IMR-90 (cell line): ENCODE data around the gene EPAS1. TPM values are rescaled to one million over a fixed set of nuclear protein-coding genes. Genes with fewer than 3 reads are reported as not detected.

Source experiments
- ATAC-seq: fragments of 200-7000 bp; cut with Tn5 transposase; 2 replicates; pipeline ENCODE4 v1.9.1; 2020; ENCODE audit warnings: low read depth, mild to moderate bottlenecking, moderate library complexity
- BruUV-seq: library from RNA; stranded (reverse); fragments of 400-500 nt; replicated peaks from 2 replicates; lab custom pipeline; 2021; lab: Mats Ljungman, UMichigan
- CTCF ChIA-PET: fragments of 300-600 bp; formaldehyde crosslinking; extraction: SDS; loops from one replicate; lab custom pipeline; 2021; ENCODE audit warnings: antibody characterized with exemption; lab: Yijun Ruan, JAX
- POLR2A ChIA-PET: fragments of 300-600 bp; sonication (Branson Sonifier 250); formaldehyde crosslinking; loops from one replicate; lab custom pipeline; 2022; ENCODE audit warnings: antibody characterized with exemption; ENCODE audit not compliant: unreplicated experiment; lab: Charles Lee
- DNase-seq: peaks from one replicate; pipeline ENCODE4 v3.0.0; 2013
- H2AFZ ChIP-seq: replicated peaks from 2 replicates; pipeline ENCODE3; 2013; ENCODE audit warnings: low read length, mild to moderate bottlenecking; ENCODE audit not compliant: poor library complexity
- H2AK5ac ChIP-seq: 2 replicates; pipeline ENCODE4 v1.6.1; 2013; ENCODE audit warnings: low read depth, low read length, inconsistent platforms
- H2AK9ac ChIP-seq: replicated peaks from 2 replicates; pipeline ENCODE3; 2013; ENCODE audit warnings: mild to moderate bottlenecking, low read depth, low read length, moderate library complexity; ENCODE audit not compliant: poor library complexity
- H2BK120ac ChIP-seq: 2 replicates; pipeline ENCODE4 v1.6.1; 2013; ENCODE audit warnings: low read depth, low read length, inconsistent platforms
- H2BK15ac ChIP-seq: 3 replicates; pipeline ENCODE4 v1.6.1; 2013; ENCODE audit warnings: low read depth, low read length, inconsistent platforms
- H2BK20ac ChIP-seq: 2 replicates; pipeline ENCODE4 v1.6.1; 2013; ENCODE audit warnings: low read depth, mild to moderate bottlenecking, inconsistent platforms, low read length, moderate library complexity
- H2BK5ac ChIP-seq: 2 replicates; pipeline ENCODE4 v1.6.1; 2013; ENCODE audit warnings: mild to moderate bottlenecking, low read depth, low read length, inconsistent platforms; ENCODE audit not compliant: poor library complexity, severe bottlenecking
- H3K14ac ChIP-seq: replicated peaks from 2 replicates; pipeline ENCODE4 v1.6.1; 2013; ENCODE audit warnings: low read depth, low read length, inconsistent platforms
- H3K18ac ChIP-seq: 2 replicates; pipeline ENCODE4 v1.6.1; 2013; ENCODE audit warnings: low read depth, low read length, control low read depth
- H3K23ac ChIP-seq: 2 replicates; pipeline ENCODE4 v1.6.1; 2013; ENCODE audit warnings: low read depth, low read length, inconsistent platforms
- H3K27ac ChIP-seq: 2 replicates; pipeline ENCODE4 v1.5.1; 2013; ENCODE audit warnings: mild to moderate bottlenecking, control low read depth, low read length; ENCODE audit not compliant: insufficient read depth
- H3K27me3 ChIP-seq: 2 replicates; pipeline ENCODE4 v1.6.1; 2013; ENCODE audit warnings: low read length; ENCODE audit not compliant: control insufficient read depth, insufficient read depth
- H3K36me3 ChIP-seq: 2 replicates; pipeline ENCODE4 v1.6.1; 2013; ENCODE audit warnings: low read length, mixed read lengths; ENCODE audit not compliant: control insufficient read depth, insufficient read depth
- H3K4ac ChIP-seq: 2 replicates; pipeline ENCODE4 v1.6.1; 2013; ENCODE audit warnings: low read depth, low read length, inconsistent platforms
- H3K4me1 ChIP-seq: 2 replicates; pipeline ENCODE4 v1.6.1; 2013; ENCODE audit warnings: low read length, mixed read lengths; ENCODE audit not compliant: control insufficient read depth, insufficient read depth
- H3K4me2 ChIP-seq: 2 replicates; pipeline ENCODE4 v1.6.1; 2013; ENCODE audit warnings: low read depth, mild to moderate bottlenecking, control low read depth, low read length, moderate library complexity
- H3K4me3 ChIP-seq: 2 replicates; pipeline ENCODE4 v1.5.1; 2013; ENCODE audit warnings: low read depth, mild to moderate bottlenecking, control low read depth, low read length, moderate library complexity; ENCODE audit not compliant: insufficient read depth
- H3K56ac ChIP-seq: 2 replicates; pipeline ENCODE4 v1.6.1; 2013; ENCODE audit warnings: low read length, inconsistent platforms; ENCODE audit not compliant: insufficient read depth; ENCODE audit errors: extremely low read depth
- H3K79me1 ChIP-seq, 2 experiments: 2 replicates each; pipeline ENCODE4 v1.6.1; 2013; ENCODE audit warnings: low read length in 2 of 2, inconsistent platforms in 1 of 2, low read depth in 1 of 2
- H3K9ac ChIP-seq: 2 replicates; pipeline ENCODE4 v1.6.1; 2013; ENCODE audit warnings: low read depth, low read length, control low read depth
- H3K9me1 ChIP-seq: 2 replicates; pipeline ENCODE4 v1.6.1; 2013; ENCODE audit warnings: low read length, inconsistent platforms; ENCODE audit not compliant: insufficient read depth
- H3K9me3 ChIP-seq: 2 replicates; pipeline ENCODE4 v1.6.1; 2013; ENCODE audit warnings: low read length; ENCODE audit not compliant: control insufficient read depth, insufficient read depth
- H4K20me1 ChIP-seq: 2 replicates; pipeline ENCODE4 v1.6.1; 2013; ENCODE audit warnings: low read length, inconsistent platforms; ENCODE audit not compliant: insufficient read depth
- H4K5ac ChIP-seq: 2 replicates; pipeline ENCODE4 v1.6.1; 2013; ENCODE audit warnings: mild to moderate bottlenecking, low read depth, low read length, control low read depth
- H4K8ac ChIP-seq, 2 experiments: 2 replicates each; pipeline ENCODE4 v1.6.1; 2013; ENCODE audit warnings: low read depth in 2 of 2, low read length in 2 of 2, control low read depth in 1 of 2, inconsistent platforms in 1 of 2
- H4K91ac ChIP-seq: 2 replicates; pipeline ENCODE4 v1.6.1; 2013; ENCODE audit warnings: low read depth, low read length, inconsistent platforms; ENCODE audit not compliant: insufficient read depth
- BHLHE40 ChIP-seq: fragments of 150-350 bp; IDR thresholded peaks from 2 replicates; pipeline ENCODE4 v1.6.1; 2016; ENCODE audit warnings: mild to moderate bottlenecking, low read depth, low read length
- CEBPB ChIP-seq: IDR thresholded peaks from 2 replicates; pipeline ENCODE4 v1.6.1; 2012; ENCODE audit warnings: low read depth, low read length, improper control_type of control experiment
- CHD1 ChIP-seq: IDR thresholded peaks from 2 replicates; pipeline ENCODE4 v1.6.1; 2012; ENCODE audit warnings: low read depth, low read length, improper control_type of control experiment
- FOS ChIP-seq: fragments of 150-350 bp; IDR thresholded peaks from 2 replicates; pipeline ENCODE4 v1.6.1; 2016; ENCODE audit warnings: low read depth, low read length
- MAFK ChIP-seq: IDR thresholded peaks from 2 replicates; pipeline ENCODE4 v1.6.1; 2012; ENCODE audit warnings: low read depth, low read length, improper control_type of control experiment
- MAZ ChIP-seq: IDR thresholded peaks from 2 replicates; pipeline ENCODE4 v1.6.1; 2012; ENCODE audit warnings: low read depth, mild to moderate bottlenecking, low read length, improper control_type of control experiment, moderate library complexity, borderline replicate concordance
- MXI1 ChIP-seq: IDR thresholded peaks from 2 replicates; pipeline ENCODE4 v1.6.1; 2012; ENCODE audit warnings: low read depth, mild to moderate bottlenecking, low read length, moderate library complexity, borderline replicate concordance
- NFE2L2 ChIP-seq: fragments of 150-350 bp; IDR thresholded peaks from 2 replicates; pipeline ENCODE4 v1.6.1; 2016; ENCODE audit warnings: low read depth, mild to moderate bottlenecking, low read length
- POLR2A ChIP-seq: IDR thresholded peaks from 2 replicates; pipeline ENCODE4 v1.6.1; 2012; ENCODE audit warnings: mild to moderate bottlenecking, low read depth, low read length
- RAD21 ChIP-seq: IDR thresholded peaks from 2 replicates; pipeline ENCODE4 v1.6.1; 2012; ENCODE audit warnings: low read length, improper control_type of control experiment
- RFX5 ChIP-seq: IDR thresholded peaks from 2 replicates; pipeline ENCODE4 v1.8.0; 2012; ENCODE audit warnings: low read depth, mild to moderate bottlenecking, low read length, moderate library complexity
- SMC3 ChIP-seq: fragments of 150-350 bp; IDR thresholded peaks from 2 replicates; pipeline ENCODE4 v1.6.1; 2016; ENCODE audit warnings: low read depth, mild to moderate bottlenecking, antibody characterized with exemption, low read length, moderate library complexity
- USF2 ChIP-seq: fragments of 150-350 bp; IDR thresholded peaks from 2 replicates; pipeline ENCODE4 v1.6.1; 2017; ENCODE audit warnings: mild to moderate bottlenecking, antibody characterized with exemption, low read length, low read depth
- whole genome bisulfite sequencing, 2 experiments: methylation state at CpG; one replicate each; pipeline versions ENCODE4 v1.1.5 to v1.1.7; 2013; ENCODE audit warnings: missing lambda C conversion rate in 2 of 2; ENCODE audit not compliant: insufficient read length in 1 of 2; ENCODE audit errors: extremely low coverage in 2 of 2; 5-methylcytosine and 5-hydroxymethylcytosine counted together
- dilution Hi-C: fragments of 300-500 bp; cut with HindIII; formaldehyde crosslinking; loops from one replicate; pipeline ENCODE4 v1.14.3; 2018; ENCODE audit warnings: low sequenced_read_pairs; ENCODE audit not compliant: unreplicated experiment
- in situ Hi-C: fragments of 300-500 bp; cut with MboI; formaldehyde crosslinking; loops from 3 replicates; pipeline ENCODE4 v1.14.3; 2019; ENCODE audit warnings: low sequenced_read_pairs, inconsistent platforms, mixed read lengths
- intact Hi-C: fragments of 100-400 bp; cut with micrococcal nuclease; formaldehyde crosslinking; loops from 2 replicates; pipeline ENCODE4 v1.10.0; 2022
- polyA plus RNA-seq, 3 experiments: library from polyadenylated mRNA; depleted of rRNA; stranded (reverse); fragments of >200 nt; gene quantifications; 2 replicates each; pipeline ENCODE4 v1.2.3, GENCODE V29; 2012; ENCODE audit warnings: low replicate concordance in 1 of 3
- total RNA-seq: library from RNA; depleted of rRNA; stranded (reverse); fragments of >200 nt; gene quantifications from 2 replicates; pipeline ENCODE4 v1.2.3, GENCODE V29; 2012
- TF ChIP-seq, protein P1 (sequence below): conservative IDR thresholded peaks from 2 replicates; pipeline ENCODE4 v1.5.1; 2012; ENCODE audit warnings: mild to moderate bottlenecking, low read depth, low read length, improper control_type of control experiment
- TF ChIP-seq, protein P2 (sequence below): fragments of 150-350 bp; IDR thresholded peaks from 2 replicates; pipeline ENCODE4 v1.6.1; 2016; ENCODE audit warnings: low read depth, mild to moderate bottlenecking, low read length, moderate library complexity, borderline replicate concordance

Gene EPAS1
- total and polyA plus RNA-seq, 2 of the 4 experiments (the other 2 are of a cell fraction) = 40.7 to 120 TPM

DNA sequence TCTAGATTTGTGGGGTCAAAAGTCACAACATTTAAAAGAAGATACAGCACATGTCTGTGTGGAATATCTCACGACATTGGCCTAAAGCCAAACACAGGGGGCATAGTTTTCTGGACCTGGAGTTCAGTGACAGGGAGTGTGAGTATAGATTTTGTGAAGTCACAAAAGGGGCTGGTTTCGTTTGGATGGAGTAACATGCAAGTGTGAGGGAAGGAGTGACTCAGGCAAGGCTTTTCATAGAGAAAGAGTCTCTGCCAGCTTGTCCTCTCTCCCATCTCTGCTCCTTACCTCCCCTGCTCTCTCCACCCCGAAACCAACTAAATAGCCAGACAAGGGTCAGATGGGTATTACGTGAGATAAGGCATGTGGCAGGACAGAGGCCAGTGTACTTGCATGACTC, 3.7 kb upstream of the EPAS1 start:
- Histone ChIP-seq H2BK15ac (no peak overlapping the region), H3K79me1 (peaks cover 0 to 8% of the 10 kb centered on the region in 2 experiments; a peak in 2 of 4 replicates), H3K4me1 (0 out of 2 replicates have a peak, but pooled peaks cover 5% of the 10 kb centered on the region), H2BK20ac (no peak overlapping the region), H2BK120ac (no peak overlapping the region), H3K9me3 (no peaks in the 10 kb centered on the region), H3K14ac (no peak overlapping the region), H3K27ac (no peak overlapping the region), H3K9me1 (peaks cover 4% of the 10 kb centered on the region; the same call in 1 of the 2 replicates), H2BK5ac (no peak overlapping the region), H4K20me1 (peaks cover 8% of the 10 kb centered on the region), H3K27me3 (peaks cover 2% of the 10 kb centered on the region; the same call in 1 of the 2 replicates), H3K23ac (no peak overlapping the region), H3K4me3 (no peak overlapping the region), H4K8ac (no peak overlapping the region), H4K91ac (no peak overlapping the region), H3K4me2 (no peak overlapping the region), H2AFZ (no peak overlapping the region), H2AK5ac (no peak overlapping the region), H3K9ac (no peak overlapping the region), H3K18ac (no peak overlapping the region), H4K5ac (no peak overlapping the region), H3K36me3 (no peaks in the 10 kb centered on the region), H3K4ac (no peak overlapping the region), H2AK9ac (no peak overlapping the region), H3K56ac (no peak overlapping the region)
- DNase-seq (no peak), ATAC-seq (no peak)
- dilution Hi-C loops (no loop called here), in situ Hi-C loops (no loop called here), intact Hi-C loops (no loop called here)
- ChIA-PET POLR2A (no interaction called here), CTCF (interaction anchor here (1.1 to 1.8 kb wide), 6 partner anchors 135 to 291 kb away, joined by 3 to 11 read pairs (median 4); no protein-coding TSS in a partner anchor)
- TF ChIP-seq BHLHE40 = no peak
- TF ChIP-seq, protein P1, sequence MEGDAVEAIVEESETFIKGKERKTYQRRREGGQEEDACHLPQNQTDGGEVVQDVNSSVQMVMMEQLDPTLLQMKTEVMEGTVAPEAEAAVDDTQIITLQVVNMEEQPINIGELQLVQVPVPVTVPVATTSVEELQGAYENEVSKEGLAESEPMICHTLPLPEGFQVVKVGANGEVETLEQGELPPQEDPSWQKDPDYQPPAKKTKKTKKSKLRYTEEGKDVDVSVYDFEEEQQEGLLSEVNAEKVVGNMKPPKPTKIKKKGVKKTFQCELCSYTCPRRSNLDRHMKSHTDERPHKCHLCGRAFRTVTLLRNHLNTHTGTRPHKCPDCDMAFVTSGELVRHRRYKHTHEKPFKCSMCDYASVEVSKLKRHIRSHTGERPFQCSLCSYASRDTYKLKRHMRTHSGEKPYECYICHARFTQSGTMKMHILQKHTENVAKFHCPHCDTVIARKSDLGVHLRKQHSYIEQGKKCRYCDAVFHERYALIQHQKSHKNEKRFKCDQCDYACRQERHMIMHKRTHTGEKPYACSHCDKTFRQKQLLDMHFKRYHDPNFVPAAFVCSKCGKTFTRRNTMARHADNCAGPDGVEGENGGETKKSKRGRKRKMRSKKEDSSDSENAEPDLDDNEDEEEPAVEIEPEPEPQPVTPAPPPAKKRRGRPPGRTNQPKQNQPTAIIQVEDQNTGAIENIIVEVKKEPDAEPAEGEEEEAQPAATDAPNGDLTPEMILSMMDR = no peak
- TF ChIP-seq RFX5 = no peak
- no peak for TF ChIP-seq NFE2L2
- no peak for TF ChIP-seq POLR2A
- no peak for TF ChIP-seq MAZ
- TF ChIP-seq MXI1 = no peak
- TF ChIP-seq MAFK = no peak
- TF ChIP-seq CEBPB = no peak
- no peak for TF ChIP-seq USF2
- TF ChIP-seq, protein P2, sequence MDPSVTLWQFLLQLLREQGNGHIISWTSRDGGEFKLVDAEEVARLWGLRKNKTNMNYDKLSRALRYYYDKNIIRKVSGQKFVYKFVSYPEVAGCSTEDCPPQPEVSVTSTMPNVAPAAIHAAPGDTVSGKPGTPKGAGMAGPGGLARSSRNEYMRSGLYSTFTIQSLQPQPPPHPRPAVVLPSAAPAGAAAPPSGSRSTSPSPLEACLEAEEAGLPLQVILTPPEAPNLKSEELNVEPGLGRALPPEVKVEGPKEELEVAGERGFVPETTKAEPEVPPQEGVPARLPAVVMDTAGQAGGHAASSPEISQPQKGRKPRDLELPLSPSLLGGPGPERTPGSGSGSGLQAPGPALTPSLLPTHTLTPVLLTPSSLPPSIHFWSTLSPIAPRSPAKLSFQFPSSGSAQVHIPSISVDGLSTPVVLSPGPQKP = no peak
- TF ChIP-seq RAD21 = no peak
- TF ChIP-seq CHD1 = no peak
- no peak for TF ChIP-seq SMC3
- TF ChIP-seq FOS = no peak
- BruUV-seq = no TSS peak
- no CpG with 5 or more reads among the region's 4 CpGs for WGBS, 2 experiments
